ENCODE data around the gene SORD.
"Not testable (repeated sequence)": the region's sequence is repeated elsewhere in the genome, so short reads cannot be mapped to it uniquely, and the experiment has no call there.

The SORD gene

GRCh38 chr15:45069942-45070360 is 47.0 kb downstream of the SORD start:
- DNase-seq = not testable (repeated sequence)

GRCh38 chr15:45073602-45074001 is 50.6 kb downstream of the SORD start:
- not testable (repeated sequence) for DNase-seq

GRCh38 chr15:45075440-45076320 is 52.7 kb downstream of the SORD start:
- DNase-seq = not testable (repeated sequence)

GRCh38 chr15:45077391-45077790 is 54.4 kb downstream of the SORD start:
- not testable (repeated sequence) for DNase-seq

- DNase-seq = not testable (repeated sequence)
Measured at GRCh38 chr15:45079201-45079600, 56.2 kb downstream of the SORD start.

GRCh38 chr15:45079628-45080246 is 56.7 kb downstream of the SORD start:
- not testable (repeated sequence) for DNase-seq

GRCh38 chr15:45080593-45080992 is 57.6 kb downstream of the SORD start:
- not testable (repeated sequence) for DNase-seq

GRCh38 chr15:45082412-45082811 is 59.4 kb downstream of the SORD start:
- not testable (repeated sequence) for DNase-seq

- no peak for DNase-seq
Measured at GRCh38 chr15:45083223-45083622, 60.2 kb downstream of the SORD start.

GRCh38 chr15:45084163-45084562 is 61.2 kb downstream of the SORD start:
- DNase-seq = no peak

- DNase-seq = no peak
Measured at GRCh38 chr15:45087513-45087912, 64.5 kb downstream of the SORD start.

- DNase-seq = no peak
Measured at GRCh38 chr15:45088801-45089711, 66.1 kb downstream of the SORD start.

- no peak for DNase-seq
Measured at GRCh38 chr15:45089712-45090373, 66.8 kb downstream of the SORD start.

GRCh38 chr15:45091161-45091560 is 68.2 kb downstream of the SORD start:
- no peak for DNase-seq

- no peak for DNase-seq
Measured at GRCh38 chr15:45091576-45091975, 68.6 kb downstream of the SORD start.

- DNase-seq = no peak
Measured at GRCh38 chr15:45093013-45093412, 70.0 kb downstream of the SORD start.

- no peak for DNase-seq
Measured at GRCh38 chr15:45093622-45094357, 70.8 kb downstream of the SORD start.

- DNase-seq = no peak
Measured at GRCh38 chr15:45094358-45094730, 71.3 kb downstream of the SORD start.

GRCh38 chr15:45095661-45096060 is 72.7 kb downstream of the SORD start:
- DNase-seq = no peak

GRCh38 chr15:45097466-45097865 is 74.5 kb downstream of the SORD start:
- no peak for DNase-seq

GRCh38 chr15:45099549-45100165 is 76.7 kb downstream of the SORD start:
- DNase-seq = no peak

Data from GF-D8 (cell line).